Measurements from ENCODE around the gene D2HGDH. TPM values are rescaled to one million over a fixed set of nuclear protein-coding genes. Genes with fewer than 3 reads are reported as not detected.

D2HGDH gene
- total RNA-seq, 1 donor from 2014 or later = 17.8 TPM

- peak; percentile 4 for DNase-seq
- intact Hi-C loops (cut with micrococcal nuclease) = no loop called here
- Histone ChIP-seq H3K27ac (replicated peaks) (no peak overlapping the region), H3K4me1 (no peaks in the 10 kb centered on the region), H3K27me3 (ENCODE audit: low read depth) (no peaks in the 10 kb centered on the region), H3K4me3 (no peak overlapping the region), H3K36me3 (peaks cover 22% of the 10 kb centered on the region), H3K9me3 (replicated peaks) (peaks cover 4% of the 10 kb centered on the region)
- TF ChIP-seq CTCF (IDR thresholded peaks at IDR 0.05; ENCODE audit: borderline replicate concordance) = no peak
Observed at GRCh38 chr2:241762321-241762932, 28.0 kb downstream of the D2HGDH start.

GRCh38 chr2:241762933-241763369 lies 28.5 kb downstream of the D2HGDH start:
- Histone ChIP-seq H3K4me3 (no peak overlapping the region), H3K9me3 (replicated peaks) (peaks cover 4% of the 10 kb centered on the region), H3K36me3 (peaks cover 22% of the 10 kb centered on the region), H3K4me1 (no peaks in the 10 kb centered on the region), H3K27ac (replicated peaks) (no peak overlapping the region), H3K27me3 (ENCODE audit: low read depth) (no peaks in the 10 kb centered on the region)
- peak; percentile 9 for DNase-seq
- intact Hi-C loops (cut with micrococcal nuclease) = no loop called here
- TF ChIP-seq CTCF (IDR thresholded peaks at IDR 0.05; ENCODE audit: borderline replicate concordance) = no peak

- DNase-seq = no peak
- TF ChIP-seq CTCF (IDR thresholded peaks at IDR 0.05; ENCODE audit: borderline replicate concordance) = no peak
- Histone ChIP-seq H3K27ac (replicated peaks) (no peak overlapping the region), H3K4me3 (no peak overlapping the region), H3K27me3 (ENCODE audit: low read depth) (no peaks in the 10 kb centered on the region), H3K36me3 (peaks cover 22% of the 10 kb centered on the region), H3K4me1 (no peaks in the 10 kb centered on the region), H3K9me3 (replicated peaks) (peaks cover 4% of the 10 kb centered on the region)
- intact Hi-C loops (cut with micrococcal nuclease) = no loop called here
Observed at GRCh38 chr2:241763551-241764274, 29.3 kb downstream of the D2HGDH start.

- intact Hi-C loops (cut with micrococcal nuclease) = no loop called here
- Histone ChIP-seq H3K36me3 (peaks cover 16% of the 10 kb centered on the region), H3K4me3 (no peak overlapping the region), H3K9me3 (replicated peaks) (peaks cover 4% of the 10 kb centered on the region), H3K27ac (replicated peaks) (no peak overlapping the region), H3K27me3 (ENCODE audit: low read depth) (no peaks in the 10 kb centered on the region), H3K4me1 (no peaks in the 10 kb centered on the region)
- no peak for TF ChIP-seq CTCF (IDR thresholded peaks at IDR 0.05; ENCODE audit: borderline replicate concordance)
- DNase-seq = no peak
Observed at GRCh38 chr2:241764275-241765241, 30.1 kb downstream of the D2HGDH start.

- no peak for TF ChIP-seq CTCF (IDR thresholded peaks at IDR 0.05; ENCODE audit: borderline replicate concordance)
- no peak for DNase-seq
Observed at GRCh38 chr2:241767464-241768250, 33.2 kb downstream of the D2HGDH start.

More at GRCh38 chr2:241767464-241768250, 33.2 kb downstream of the D2HGDH start:
- Histone ChIP-seq H3K27me3 (ENCODE audit: low read depth) (peaks cover 12% of the 10 kb centered on the region), H3K27ac (replicated peaks) (no peak overlapping the region), H3K4me1 (no peaks in the 10 kb centered on the region), H3K36me3 (no peaks in the 10 kb centered on the region), H3K4me3 (no peak overlapping the region), H3K9me3 (replicated peaks) (no peaks in the 10 kb centered on the region)
- intact Hi-C loops (cut with micrococcal nuclease) = no loop called here

Measured in left ventricle myocardium inferior (tissue), 1 donor.